Transverse colon (tissue), 4 donors: ENCODE measurements around the gene MCRS1. TPM values are rescaled to one million over a fixed set of nuclear protein-coding genes. Genes with fewer than 3 reads are reported as not detected.

ENCODE experiments used
- DNase-seq: peaks from one replicate; pipeline ENCODE4 v3.0.0-alpha.2; 2019
- H3K27ac ChIP-seq, 4 donors: fragments of 200-600 bp; sonication (generic); 2 replicates each; pipeline ENCODE4 v1.5.1; 2016 to 2018; ENCODE audit warnings: inconsistent platforms in 4 of 4
- H3K27me3 ChIP-seq: fragments of 200-600 bp; sonication (generic); 2 replicates; pipeline ENCODE4 v1.5.1; 2017; ENCODE audit warnings: inconsistent platforms
- H3K36me3 ChIP-seq, 4 donors: fragments of 200-600 bp; sonication (generic); 2 replicates each; pipeline ENCODE4 v1.5.1; 2017 to 2019; ENCODE audit warnings: inconsistent platforms in 4 of 4
- H3K4me1 ChIP-seq, 4 donors: fragments of 200-600 bp; sonication (generic); 2 replicates each; pipeline ENCODE4 v1.5.1; 2017 to 2020; ENCODE audit warnings: inconsistent platforms in 4 of 4
- H3K4me3 ChIP-seq, 4 donors: fragments of 200-600 bp; sonication (generic); 1 replicate in 1 of 4; 2 replicates in 3 of 4; pipeline versions ENCODE4 v1.5.1 to v1.6.1; 2017 to 2019; ENCODE audit warnings: inconsistent platforms in 4 of 4
- H3K9me3 ChIP-seq, 2 donors: fragments of 200-600 bp; sonication (generic); 2 replicates each; pipeline ENCODE4 v1.5.1; 2017 to 2019; ENCODE audit warnings: inconsistent platforms in 2 of 2
- EP300 ChIP-seq: sonication (generic); formaldehyde crosslinking; IDR thresholded peaks from one replicate; pipeline ENCODE4 v1.6.1; 2017; ENCODE audit warnings: antibody characterized with exemption, low read depth
- POLR2A ChIP-seq: fragments of 450-650 bp; IDR thresholded peaks from one replicate; pipeline ENCODE4 v1.6.1; 2016; ENCODE audit warnings: antibody characterized with exemption, mild to moderate bottlenecking, moderate library complexity
- POLR2AphosphoS5 ChIP-seq, 3 donors: sonication (generic); formaldehyde crosslinking; IDR thresholded peaks; one replicate each; pipeline ENCODE4 v1.6.1; 2016; ENCODE audit warnings: antibody characterized with exemption in 3 of 3
- WGBS, 2 donors: methylation state at CpG; one replicate each; pipeline ENCODE4 v1.1.5; 2018; ENCODE audit warnings: low coverage in 1 of 2; 5-methylcytosine and 5-hydroxymethylcytosine counted together
- in situ Hi-C, 4 donors: fragments of 200-750 bp; cut with MboI; loops; one replicate each; pipeline versions ENCODE4 v1.15.0 to v1.15.1; 2017; ENCODE audit warnings: low sequenced_read_pairs in 3 of 4, low pct_ligation_motif_present in 1 of 4, low pct_unique_long_range_greater_than_20kb in 1 of 4
- intact Hi-C: fragments of 100-400 bp; cut with DNase I; formaldehyde crosslinking; loops from one replicate; pipeline ENCODE4 v1.15.1; 2023; ENCODE audit warnings: low total_unique reads
- total RNA-seq, 4 donors: library from RNA; depleted of rRNA; stranded (reverse); fragments of >200 nt; gene quantifications; one replicate each; pipeline ENCODE4 v1.1.0, GENCODE V29; 2016
- TF ChIP-seq, protein P1 (sequence below), 5 experiments: fragments of 200-600 bp in 3 of 5; fragments of 450-650 bp in 2 of 5; sonication (generic) in 3 of 5; IDR thresholded peaks; 1 replicate in 2 of 5; 2 replicates in 3 of 5; pipeline ENCODE4 v1.5.1; 2016 to 2017; ENCODE audit warnings: antibody characterized with exemption in 5 of 5, inconsistent platforms in 3 of 5, mild to moderate bottlenecking in 2 of 5, moderate library complexity in 1 of 5

Gene MCRS1
- total RNA-seq, 4 donors from 2014 or later: 57.8 to 120 (median 78.4) TPM

DNA sequence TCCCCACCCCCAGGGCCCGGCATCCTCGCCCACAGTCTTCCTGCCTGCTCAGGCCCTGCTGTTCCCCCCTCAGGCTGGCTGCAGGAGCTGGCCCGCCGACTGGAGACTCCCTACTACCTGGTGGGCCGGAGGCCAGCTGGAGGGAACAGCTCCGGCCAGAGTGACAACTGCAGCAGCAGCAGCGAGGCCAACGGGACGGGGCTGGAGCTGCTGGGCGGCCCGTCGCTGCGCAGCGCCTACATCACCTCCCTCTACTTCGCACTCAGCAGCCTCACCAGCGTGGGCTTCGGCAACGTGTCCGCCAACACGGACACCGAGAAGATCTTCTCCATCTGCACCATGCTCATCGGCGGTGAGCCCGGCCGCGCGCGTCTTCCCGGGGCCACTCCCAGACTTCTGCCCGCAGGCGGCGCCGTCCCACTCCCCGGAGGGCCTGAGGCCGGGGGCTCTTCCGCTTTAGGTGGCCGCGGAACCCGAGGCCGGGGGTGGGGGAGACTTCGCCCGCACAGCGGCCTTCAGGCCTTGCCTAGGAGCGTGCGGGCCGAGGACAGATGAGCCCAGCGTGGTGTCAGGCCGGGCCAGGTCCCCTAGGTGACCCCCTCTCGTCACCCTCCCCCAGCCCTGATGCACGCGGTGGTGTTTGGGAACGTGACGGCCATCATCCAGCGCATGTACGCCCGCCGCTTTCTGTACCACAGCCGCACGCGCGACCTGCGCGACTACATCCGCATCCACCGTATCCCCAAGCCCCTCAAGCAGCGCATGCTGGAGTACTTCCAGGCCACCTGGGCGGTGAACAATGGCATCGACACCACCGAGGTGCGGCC, 18.9 kb downstream of the MCRS1 start:
- Histone ChIP-seq H3K27me3 (peaks cover 52% of the 10 kb centered on the region), H3K4me3 (peak overlapping the region in 2 of 4 donors; percentile 28 to 41), H3K36me3 (no peaks in the 10 kb centered on the region), H3K4me1 (peaks cover 0 to 11% (median 10%) of the 10 kb centered on the region in 4 donors), H3K27ac (no peak overlapping the region), H3K9me3 (no peaks in the 10 kb centered on the region)
- TF ChIP-seq, protein P1, sequence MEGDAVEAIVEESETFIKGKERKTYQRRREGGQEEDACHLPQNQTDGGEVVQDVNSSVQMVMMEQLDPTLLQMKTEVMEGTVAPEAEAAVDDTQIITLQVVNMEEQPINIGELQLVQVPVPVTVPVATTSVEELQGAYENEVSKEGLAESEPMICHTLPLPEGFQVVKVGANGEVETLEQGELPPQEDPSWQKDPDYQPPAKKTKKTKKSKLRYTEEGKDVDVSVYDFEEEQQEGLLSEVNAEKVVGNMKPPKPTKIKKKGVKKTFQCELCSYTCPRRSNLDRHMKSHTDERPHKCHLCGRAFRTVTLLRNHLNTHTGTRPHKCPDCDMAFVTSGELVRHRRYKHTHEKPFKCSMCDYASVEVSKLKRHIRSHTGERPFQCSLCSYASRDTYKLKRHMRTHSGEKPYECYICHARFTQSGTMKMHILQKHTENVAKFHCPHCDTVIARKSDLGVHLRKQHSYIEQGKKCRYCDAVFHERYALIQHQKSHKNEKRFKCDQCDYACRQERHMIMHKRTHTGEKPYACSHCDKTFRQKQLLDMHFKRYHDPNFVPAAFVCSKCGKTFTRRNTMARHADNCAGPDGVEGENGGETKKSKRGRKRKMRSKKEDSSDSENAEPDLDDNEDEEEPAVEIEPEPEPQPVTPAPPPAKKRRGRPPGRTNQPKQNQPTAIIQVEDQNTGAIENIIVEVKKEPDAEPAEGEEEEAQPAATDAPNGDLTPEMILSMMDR (IDR thresholded peaks at IDR 0.05): peak in 3 of 5 experiments; percentile 23 to 37 (median 31)
- no peak for TF ChIP-seq EP300
- no peak for TF ChIP-seq POLR2A
- no peak for TF ChIP-seq POLR2AphosphoS5 (IDR thresholded peaks at IDR 0.05)
- in situ Hi-C loops (no loop called here), intact Hi-C loops (no loop called here)
- 36% methylated on average over 44 of the region's 70 CpGs; no CpG with 5 or more reads in 1 of the 2 donors for WGBS, 2 donors
- peak; percentile 17 for DNase-seq

DNA sequence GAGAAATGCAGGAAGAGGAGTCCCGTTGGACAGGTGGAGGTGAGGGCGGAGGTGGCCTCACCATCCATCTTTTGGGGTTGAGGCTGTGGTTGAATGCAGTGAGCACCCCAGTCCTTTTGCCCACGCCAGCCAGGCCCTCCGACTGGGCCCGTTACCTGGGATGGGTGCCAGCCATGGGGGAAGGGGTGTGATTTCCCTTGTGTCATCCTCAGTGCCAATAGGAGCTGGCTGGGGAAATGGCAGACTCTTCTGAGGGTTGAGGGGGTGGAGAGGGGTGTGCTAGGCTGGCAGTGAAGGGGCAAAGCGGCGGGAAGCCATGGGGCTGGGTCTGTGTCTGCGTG, 19.5 kb downstream of the MCRS1 start:
- intact Hi-C loops: no loop called here
- Histone ChIP-seq H3K27ac (no peak overlapping the region), H3K36me3 (no peaks in the 10 kb centered on the region), H3K27me3 (peaks cover 55% of the 10 kb centered on the region), H3K4me1 (peaks cover 0 to 11% (median 10%) of the 10 kb centered on the region in 4 donors), H3K4me3 (peak overlapping the region in 1 of 4 donors; percentile 41), H3K9me3 (no peaks in the 10 kb centered on the region)
- WGBS, 2 donors: 62% methylated on average over 8 of the region's 8 CpGs; no CpG with 5 or more reads in 1 of the 2 donors
- DNase-seq: no peak
- TF ChIP-seq POLR2AphosphoS5 (IDR thresholded peaks at IDR 0.05): no peak
- TF ChIP-seq POLR2A: no peak
- TF ChIP-seq, protein P1 (IDR thresholded peaks at IDR 0.05): no peak
- no peak for TF ChIP-seq EP300
- in situ Hi-C loops: no loop called here

GRCh38 chr12:49547090-49547690, 20.8 kb downstream of the MCRS1 start:
- H3K27ac ChIP-seq: no peak overlapping the region
- 58 to 69% methylated on average over 3 to 7 of the region's 7 CpGs for WGBS, 2 donors
- no peaks in the 10 kb centered on the region for H3K36me3 ChIP-seq
- H3K9me3 ChIP-seq: no peaks in the 10 kb centered on the region
- in situ Hi-C loops: no loop called here
- H3K4me3 ChIP-seq: no peak overlapping the region
- H3K4me1 ChIP-seq: peaks cover 0 to 11% (median 10%) of the 10 kb centered on the region in 4 donors
- intact Hi-C loops: no loop called here
- no peak for DNase-seq
- TF ChIP-seq POLR2AphosphoS5 (IDR thresholded peaks at IDR 0.05) (no peak), EP300 (no peak), POLR2A (no peak)
- TF ChIP-seq, protein P1 (IDR thresholded peaks at IDR 0.05): no peak
- peaks cover 64% of the 10 kb centered on the region for H3K27me3 ChIP-seq

- 75% methylated on average over 3 of the region's 3 CpGs; no CpG with 5 or more reads in 1 of the 2 donors for WGBS, 2 donors
- Histone ChIP-seq H3K36me3 (no peaks in the 10 kb centered on the region), H3K27me3 (peaks cover 64% of the 10 kb centered on the region), H3K4me3 (no peak overlapping the region), H3K9me3 (no peaks in the 10 kb centered on the region), H3K4me1 (peaks cover 0 to 11% (median 10%) of the 10 kb centered on the region in 4 donors), H3K27ac (no peak overlapping the region)
- no peak for DNase-seq
- TF ChIP-seq POLR2AphosphoS5 (IDR thresholded peaks at IDR 0.05): no peak
- no peak for TF ChIP-seq POLR2A
- no peak for TF ChIP-seq EP300
- TF ChIP-seq, protein P1 (IDR thresholded peaks at IDR 0.05): no peak
- in situ Hi-C loops (no loop called here), intact Hi-C loops (no loop called here)
Observed at GRCh38 chr12:49546481-49546880, 21.5 kb downstream of the MCRS1 start.
